Spleen (tissue), 11 donors: Measurements from ENCODE around the gene TBC1D22A. TPM values are rescaled to one million over a fixed set of nuclear protein-coding genes. Genes with fewer than 3 reads are reported as not detected.

Experiments
- DNase-seq: peaks from one replicate; pipeline ENCODE4 v3.0.0-alpha.2; 2020
- H3K27ac ChIP-seq, 8 donors: fragments of 200-600 bp; sonication (generic) in 7 of 8; 1 replicate in 4 of 8; 2 replicates in 4 of 8; pipeline versions ENCODE4 v1.5.0 to v1.8.0; 2016 to 2021; ENCODE audit warnings: inconsistent platforms in 4 of 8, mild to moderate bottlenecking in 4 of 8, moderate library complexity in 1 of 8
- H3K27me3 ChIP-seq, 7 donors: fragments of 200-600 bp; sonication (generic) in 6 of 7; replicated peaks in 1 of 7; 1 replicate in 4 of 7; 2 replicates in 3 of 7; pipeline versions ENCODE4 v1.5.0 to v1.8.0; 2016 to 2021; ENCODE audit warnings: inconsistent platforms in 3 of 7, mild to moderate bottlenecking in 1 of 7
- H3K36me3 ChIP-seq, 6 donors: fragments of 200-600 bp; sonication (generic) in 5 of 6; 1 replicate in 4 of 6; 2 replicates in 2 of 6; pipeline versions ENCODE4 v1.5.0 to v1.8.0; 2016 to 2021; ENCODE audit warnings: inconsistent platforms in 2 of 6
- H3K4me1 ChIP-seq, 6 donors: fragments of 200-600 bp; sonication (generic) in 5 of 6; 1 replicate in 3 of 6; 2 replicates in 3 of 6; pipeline versions ENCODE4 v1.5.0 to v1.8.0; 2016 to 2021; ENCODE audit warnings: inconsistent platforms in 3 of 6
- H3K4me3 ChIP-seq, 8 donors: fragments of 200-600 bp; sonication (generic) in 7 of 8; 1 replicate in 4 of 8; 2 replicates in 4 of 8; pipeline versions ENCODE4 v1.5.0 to v1.8.0; 2016 to 2021; ENCODE audit warnings: inconsistent platforms in 4 of 8, mild to moderate bottlenecking in 4 of 8, moderate library complexity in 2 of 8
- H3K9me3 ChIP-seq, 8 donors: fragments of 200-600 bp; sonication (generic) in 7 of 8; 1 replicate in 4 of 8; 2 replicates in 4 of 8; pipeline versions ENCODE4 v1.5.0 to v1.8.0; 2016 to 2021; ENCODE audit warnings: inconsistent platforms in 4 of 8
- CTCF ChIP-seq, 11 experiments: fragments of 200-600 bp in 7 of 11; fragments of 450-650 bp in 4 of 11; sonication (generic) in 4 of 11; IDR thresholded peaks in 8 of 11; conservative IDR thresholded peaks in 3 of 11; 1 replicate in 7 of 11; 2 replicates in 4 of 11; pipeline versions ENCODE4 v1.4.0 to v1.8.0; 2016 to 2021; ENCODE audit warnings: antibody characterized with exemption in 11 of 11, inconsistent platforms in 4 of 11, mild to moderate bottlenecking in 1 of 11
- POLR2A ChIP-seq, 3 donors: fragments of 450-650 bp; IDR thresholded peaks; one replicate each; pipeline ENCODE4 v1.5.1; 2017; ENCODE audit warnings: antibody characterized with exemption in 3 of 3, mild to moderate bottlenecking in 1 of 3
- POLR2AphosphoS5 ChIP-seq, 3 donors: sonication (generic); formaldehyde crosslinking; IDR thresholded peaks; one replicate each; pipeline ENCODE4 v1.5.1; 2017; ENCODE audit warnings: antibody characterized with exemption in 3 of 3
- WGBS, 5 donors: extraction: QIAGEN DNeasy Blood & Tissue Kit in 3 of 5; methylation state at CpG; one replicate each; pipeline versions ENCODE4 v1.1.5 to v1.1.7; 2013 to 2018; 5-methylcytosine and 5-hydroxymethylcytosine counted together
- intact Hi-C: fragments of 100-400 bp; cut with DNase I; formaldehyde crosslinking; loops from one replicate; pipeline ENCODE4 v1.15.0; 2023; ENCODE audit warnings: low total_unique reads
- polyA plus RNA-seq, 3 donors: library from polyadenylated mRNA; stranded (reverse); fragments of 200-250 nt; gene quantifications; one replicate each; pipeline ENCODE4 v1.2.1, GENCODE V29; 2013
- total RNA-seq, 7 donors: library from RNA; depleted of rRNA in 3 of 7; stranded (reverse); fragments of >200 nt in 3 of 7; fragmentation: NEBNext Ultra II Directional in 4 of 7; extraction: Animal tissue kit (Norgen Biotek cat#: 25700) in 4 of 7; gene quantifications; one replicate each; pipeline versions ENCODE4 v1.1.0 to v1.2.1, GENCODE V29; 2016 to 2021
- donor health status: healthy with polysubstance abuse.
- donor health status: DM: no; HTN: no; CAD: no; lungs with moderate emphysema.
- donor health status: DM: no; HTN: no; CAD: no.
- donor health status: Bipolar disorder and iron deficiency.
- donor health status: healthy.
- donor health status: DM: no; HTN: no; CAD: no.
- donor health status: DM: yes; HTN: yes; CAD: no.

The TBC1D22A gene
- total and polyA plus RNA-seq, 10 donors: 17.2 to 66.9 (median 49.6) TPM

- no peak for DNase-seq
- Histone ChIP-seq H3K27me3 (no peaks in the 10 kb centered on the region), H3K9me3 (no peaks in the 10 kb centered on the region), H3K27ac (no peak overlapping the region), H3K4me3 (no peak overlapping the region), H3K36me3 (peaks cover 3 to 95% (median 48%) of the 10 kb centered on the region in 6 donors), H3K4me1 (peaks cover 0 to 22% (median 8%) of the 10 kb centered on the region in 6 donors)
- WGBS, 5 donors: 84 to 89% (median 88%) methylated on average over 16 of the region's 16 CpGs
- TF ChIP-seq POLR2AphosphoS5 (IDR thresholded peaks at IDR 0.05): peak in 1 of 3 donors; percentile 17
- no peak for TF ChIP-seq CTCF (IDR thresholded peaks at IDR 0.05 in 8 of 11, conservative IDR thresholded peaks at IDR 0.05 in 3 of 11)
- no peak for TF ChIP-seq POLR2A (IDR thresholded peaks at IDR 0.05)
- intact Hi-C loops: no loop called here
Measured at GRCh38 chr22:46721501-46722085, 40.9 kb upstream of the TBC1D22A start.

- no peaks in the 10 kb centered on the region for H3K27me3 ChIP-seq
- H3K9me3 ChIP-seq: no peaks in the 10 kb centered on the region
- no peak overlapping the region for H3K27ac ChIP-seq
- peaks cover 0 to 45% (median 16%) of the 10 kb centered on the region in 6 donors for H3K4me1 ChIP-seq
- intact Hi-C loops: no loop called here
- TF ChIP-seq CTCF (IDR thresholded peaks at IDR 0.05 in 8 of 11, conservative IDR thresholded peaks at IDR 0.05 in 3 of 11) (no peak), POLR2A (IDR thresholded peaks at IDR 0.05) (no peak), POLR2AphosphoS5 (IDR thresholded peaks at IDR 0.05) (no peak)
- H3K4me3 ChIP-seq: no peak overlapping the region
- peaks cover 3 to 93% (median 31%) of the 10 kb centered on the region in 6 donors for H3K36me3 ChIP-seq
- no peak for DNase-seq
- whole genome bisulfite sequencing, 5 donors: 92 to 97% (median 94%) methylated on average over 9 of the region's 9 CpGs
Measured at GRCh38 chr22:46723882-46724281, 38.6 kb upstream of the TBC1D22A start.

DNA sequence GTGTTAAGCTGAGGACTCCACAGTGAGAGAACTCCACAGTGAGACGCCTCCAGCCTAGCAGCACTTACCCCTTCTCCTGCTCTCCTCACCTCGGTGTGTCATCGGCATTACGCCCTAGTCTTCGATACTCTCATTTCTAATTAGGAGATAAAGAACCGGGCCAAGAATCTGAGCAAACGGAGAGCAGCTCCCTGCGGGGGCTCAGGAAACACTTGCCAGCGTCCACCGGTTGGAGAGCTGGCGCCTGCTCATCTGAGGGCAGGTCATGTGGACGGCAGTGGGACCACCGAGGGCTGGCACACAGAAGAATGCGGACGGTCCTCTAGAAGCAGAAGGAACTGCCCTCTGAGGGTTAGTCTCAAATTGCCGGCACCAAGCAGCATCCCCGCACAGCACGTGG lies 37.4 kb upstream of the TBC1D22A start:
- WGBS, 5 donors: 89 to 94% (median 91%) methylated on average over 18 of the region's 18 CpGs
- H3K4me1 ChIP-seq: peaks cover 0 to 56% (median 20%) of the 10 kb centered on the region in 6 donors
- DNase-seq: no peak
- no peak overlapping the region for H3K4me3 ChIP-seq
- H3K9me3 ChIP-seq: no peaks in the 10 kb centered on the region
- intact Hi-C loops: no loop called here
- H3K27ac ChIP-seq: no peak overlapping the region
- H3K36me3 ChIP-seq: peaks cover 0 to 91% (median 22%) of the 10 kb centered on the region in 6 donors
- H3K27me3 ChIP-seq: no peaks in the 10 kb centered on the region
- TF ChIP-seq CTCF (IDR thresholded peaks at IDR 0.05 in 8 of 11, conservative IDR thresholded peaks at IDR 0.05 in 3 of 11): no peak
- no peak for TF ChIP-seq POLR2A (IDR thresholded peaks at IDR 0.05)

DNA sequence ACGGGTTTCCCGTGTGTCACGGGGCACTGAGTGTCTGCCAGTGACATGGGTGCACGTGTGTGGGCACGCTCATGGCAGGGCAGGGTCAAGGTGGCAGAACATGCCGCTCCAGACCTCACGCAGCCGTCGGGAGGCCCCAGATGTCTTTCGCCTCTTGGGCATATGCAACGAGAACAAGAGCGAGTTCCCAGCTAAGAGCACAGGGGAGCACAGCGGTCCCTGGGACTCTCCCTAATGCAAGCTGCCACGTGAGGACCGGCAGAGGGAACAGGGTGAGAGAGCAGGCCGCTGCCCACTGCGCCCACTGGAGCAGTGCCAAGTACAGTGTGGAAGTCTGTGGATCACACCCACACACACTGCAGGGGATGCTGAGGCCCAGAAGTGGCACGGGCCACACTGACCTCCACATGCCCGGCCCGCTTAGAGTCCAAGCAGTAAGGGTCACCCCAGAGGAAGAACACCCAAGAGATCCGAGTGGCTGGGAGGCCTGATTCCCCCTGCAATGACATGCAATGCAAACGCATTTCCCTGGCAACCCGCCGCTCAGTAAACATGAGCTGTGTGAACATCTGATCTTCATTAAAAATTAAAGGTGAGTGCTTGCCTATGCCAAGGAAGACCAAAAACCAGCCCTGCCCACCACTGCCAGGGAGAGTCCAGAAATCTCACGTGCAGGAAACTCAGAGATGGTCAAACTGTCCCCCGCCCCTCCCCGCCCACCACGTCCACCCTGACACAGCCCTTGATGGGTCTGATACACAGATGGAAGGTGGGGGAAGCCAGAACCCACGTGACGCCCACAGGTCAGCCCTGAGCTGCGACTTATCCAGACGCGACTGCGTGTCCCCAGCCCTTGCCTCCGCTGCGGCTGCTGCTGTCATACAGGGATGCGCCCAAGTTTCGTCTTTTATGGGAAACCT lies 36.1 kb upstream of the TBC1D22A start:
- TF ChIP-seq POLR2AphosphoS5 (IDR thresholded peaks at IDR 0.05): peak in 2 of 3 donors; percentile 20 to 48
- no peak for TF ChIP-seq POLR2A (IDR thresholded peaks at IDR 0.05)
- DNase-seq: no peak
- H3K36me3 ChIP-seq: peaks cover 0 to 90% (median 15%) of the 10 kb centered on the region in 6 donors
- H3K9me3 ChIP-seq: no peaks in the 10 kb centered on the region
- no peak overlapping the region for H3K27ac ChIP-seq
- peaks cover 1 to 68% (median 26%) of the 10 kb centered on the region in 6 donors for H3K4me1 ChIP-seq
- intact Hi-C loops: no loop called here
- WGBS, 5 donors: 75 to 86% (median 82%) methylated on average over 34 to 38 of the region's 38 CpGs
- no peak overlapping the region for H3K4me3 ChIP-seq
- no peaks in the 10 kb centered on the region for H3K27me3 ChIP-seq
